ENCODE measurements around the gene TGM5. TPM values are rescaled to one million over a fixed set of nuclear protein-coding genes. Genes with fewer than 3 reads are reported as not detected.
"Not testable (repeated sequence)": the region's sequence is repeated elsewhere in the genome, so short reads cannot be mapped to it uniquely, and the experiment has no call there.

TGM5 gene
- total RNA-seq, 2 donors from 2014 or later, result 0.56 to 1.0 TPM

DNA sequence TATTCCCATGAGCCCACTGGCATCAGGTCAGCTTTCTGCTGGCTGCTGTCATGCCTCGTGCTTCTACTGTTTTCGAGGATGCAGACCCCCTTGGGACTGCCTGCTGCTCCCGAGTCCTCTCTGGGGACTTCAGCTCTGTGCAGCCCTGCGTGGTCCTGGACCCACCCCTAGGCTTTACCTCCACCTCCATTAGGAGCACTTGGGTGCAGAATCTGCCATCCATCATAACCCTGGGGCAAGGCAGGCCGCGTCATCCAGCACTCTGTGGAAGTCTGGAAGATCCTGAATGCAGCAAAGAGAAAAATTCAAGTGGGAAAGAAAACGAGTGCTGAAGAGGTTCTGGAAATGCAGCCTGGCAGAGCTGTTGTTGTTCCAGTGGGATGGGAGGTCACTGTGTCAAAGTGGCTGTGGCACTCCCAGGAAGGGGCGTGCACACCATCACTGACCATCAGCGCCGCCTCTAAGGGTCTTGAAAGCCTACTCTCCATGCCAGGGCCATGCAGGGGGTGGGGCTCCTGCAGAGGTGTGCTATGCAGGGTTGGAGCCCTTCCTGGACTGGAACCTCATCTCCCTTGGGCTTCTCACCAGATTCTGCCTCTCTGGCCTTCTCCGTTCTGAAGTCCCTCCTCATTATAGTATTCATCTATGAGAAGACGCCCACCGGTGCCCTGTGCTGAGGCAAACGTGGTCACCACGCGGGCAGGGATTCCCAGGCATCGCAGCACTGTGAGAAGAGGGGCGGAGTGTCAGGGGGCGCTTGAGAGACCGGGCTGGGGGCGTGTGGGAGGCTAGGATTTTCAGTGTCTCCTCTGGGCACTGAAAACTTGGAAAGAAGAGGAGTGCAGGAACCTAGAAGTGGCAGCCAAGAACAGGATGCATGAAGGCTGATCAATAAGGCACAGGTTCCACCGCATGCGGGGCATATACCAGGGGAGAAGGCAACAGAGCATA, 58.4 kb downstream of the TGM5 start:
- DNase-seq (ENCODE audit: low spot score), result no peak
- intact Hi-C loops (cut with DNase I), result no loop called here

DNA sequence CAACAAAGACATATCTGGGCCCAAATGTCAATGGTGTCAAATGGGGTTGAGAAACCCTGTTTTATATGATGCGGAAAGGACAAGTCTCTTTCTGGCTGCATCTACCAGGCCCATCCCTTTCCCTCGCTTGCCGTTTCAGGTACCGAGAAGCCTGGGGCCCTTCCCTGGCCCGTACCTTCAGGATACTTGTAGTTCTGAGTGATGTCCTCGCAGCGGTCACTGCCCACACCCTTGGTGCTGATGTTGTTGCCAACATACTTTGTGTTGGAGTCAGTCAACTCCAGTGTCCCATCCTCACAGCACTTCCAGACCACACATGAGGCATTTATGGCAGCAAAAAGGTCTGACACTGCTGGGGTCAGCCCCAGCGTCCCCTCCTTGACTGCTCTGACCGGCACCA, 59.7 kb downstream of the TGM5 start:
- no peak for DNase-seq (ENCODE audit: low spot score)

DNA sequence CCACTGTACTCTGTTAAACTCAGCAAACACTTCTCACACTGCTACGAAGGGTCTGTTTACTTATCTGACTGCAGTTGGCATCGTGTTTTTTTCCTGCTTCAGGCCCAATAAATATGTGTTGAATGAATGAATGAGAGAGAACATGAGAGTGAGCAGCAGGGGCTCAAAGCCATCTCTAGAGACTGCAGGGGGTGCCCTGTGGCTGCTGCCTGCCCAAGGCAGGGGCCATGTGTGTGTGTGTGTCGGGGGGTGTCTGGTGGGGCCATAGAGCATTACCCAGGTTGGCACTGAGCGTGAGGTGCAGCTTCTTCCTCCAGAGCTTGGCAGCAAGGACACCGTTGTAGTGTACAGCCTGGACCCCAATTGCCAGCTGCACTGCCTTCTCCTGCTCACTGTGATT, 60.7 kb downstream of the TGM5 start:
- intact Hi-C loops (cut with DNase I), result no loop called here
- no peak for DNase-seq (ENCODE audit: low spot score)

More for the DNA sequence above, 59.7 kb downstream of the TGM5 start:
- intact Hi-C loops (cut with DNase I), result no loop called here

DNA sequence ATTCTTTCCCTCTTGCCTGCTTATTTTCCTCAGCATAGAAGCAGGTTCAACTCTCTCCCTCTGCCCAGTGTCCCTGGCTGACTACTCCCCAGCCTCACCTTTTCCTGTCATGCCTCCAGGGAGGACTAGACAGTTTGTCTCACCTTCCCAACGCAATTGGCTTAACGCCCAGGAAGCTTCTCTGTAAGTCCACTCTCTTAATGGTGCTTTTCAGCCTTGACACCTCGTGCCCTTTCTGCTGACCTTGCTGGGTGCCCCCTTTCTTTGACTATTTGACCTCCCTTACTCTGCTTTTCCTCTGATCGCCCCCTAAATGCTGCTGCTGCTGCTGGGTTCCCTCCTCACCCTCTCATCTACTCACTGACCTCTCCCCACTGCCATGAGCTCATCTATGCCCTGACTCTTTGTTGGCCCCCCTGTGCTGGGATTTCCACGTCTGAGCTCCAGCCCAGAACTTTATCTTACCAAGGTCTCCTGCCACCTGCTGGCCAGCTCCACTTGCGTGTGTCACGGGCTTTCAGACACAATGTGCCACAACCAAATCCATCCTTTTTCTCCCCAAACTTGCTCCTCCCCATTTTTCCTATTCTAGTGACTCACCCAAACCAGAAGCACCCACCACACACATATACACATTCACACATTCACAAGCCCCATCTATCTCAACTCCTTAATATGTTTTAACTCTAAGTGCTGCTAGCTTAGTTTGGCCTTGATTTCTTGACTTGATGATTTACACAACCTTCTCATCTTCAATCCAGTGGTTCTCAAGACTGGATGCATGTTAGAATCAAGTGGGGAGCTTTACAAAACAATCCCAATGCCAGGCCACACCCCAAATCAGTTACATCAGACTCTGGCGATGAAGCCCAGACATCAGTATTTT, 62.5 kb downstream of the TGM5 start:
- peak; percentile 84 for DNase-seq (ENCODE audit: low spot score)
- intact Hi-C loops (cut with DNase I), result no loop called here

DNA sequence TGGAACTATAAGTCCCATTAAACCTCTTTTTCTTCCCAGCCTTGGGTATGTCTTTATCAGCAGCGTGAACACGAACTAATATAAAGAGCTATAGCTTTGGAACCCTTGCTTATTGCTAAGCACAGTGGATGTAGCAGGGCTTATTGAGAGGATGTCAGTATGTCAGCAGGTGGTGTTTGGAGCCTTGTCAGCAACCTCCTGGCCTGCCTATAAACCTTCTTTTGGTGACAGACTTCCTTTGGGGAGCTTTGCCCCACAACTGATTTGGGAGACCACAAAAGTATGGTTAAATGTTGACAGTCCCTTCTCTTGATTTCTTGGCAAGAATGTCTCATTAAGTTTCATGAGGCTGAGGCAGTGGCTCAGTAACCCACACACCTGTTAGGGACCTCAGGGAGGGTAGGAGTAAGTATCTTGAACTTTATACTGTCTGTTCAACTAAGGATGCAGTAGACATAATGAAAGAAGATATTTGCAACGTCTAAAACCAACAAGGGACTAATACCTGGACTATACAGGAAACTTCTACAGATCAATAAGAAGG, 66.7 kb downstream of the TGM5 start:
- DNase-seq (ENCODE audit: low spot score), result no peak
- intact Hi-C loops (cut with DNase I), result no loop called here

DNA sequence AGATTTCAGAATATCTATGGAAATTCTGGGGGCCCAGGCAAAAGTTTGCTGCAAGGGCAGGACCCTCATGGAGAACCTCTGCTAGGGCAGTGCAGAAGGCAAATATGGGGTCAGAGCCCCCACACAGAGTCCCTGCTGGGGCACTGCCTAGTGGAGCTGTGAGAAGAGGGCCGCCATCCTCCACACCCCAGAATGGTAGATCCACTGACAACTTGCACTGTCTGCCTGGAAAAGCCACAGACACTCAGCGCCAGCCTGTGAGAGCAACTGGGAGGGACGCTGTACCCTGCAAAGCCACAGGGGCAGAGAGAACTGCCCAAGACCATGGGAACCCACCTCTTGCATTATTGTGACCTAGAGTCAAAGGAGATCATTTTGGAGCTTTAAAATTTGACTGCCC, 67.7 kb downstream of the TGM5 start:
- intact Hi-C loops (cut with DNase I), result no loop called here
- peak; percentile 61 for DNase-seq (ENCODE audit: low spot score)

DNA sequence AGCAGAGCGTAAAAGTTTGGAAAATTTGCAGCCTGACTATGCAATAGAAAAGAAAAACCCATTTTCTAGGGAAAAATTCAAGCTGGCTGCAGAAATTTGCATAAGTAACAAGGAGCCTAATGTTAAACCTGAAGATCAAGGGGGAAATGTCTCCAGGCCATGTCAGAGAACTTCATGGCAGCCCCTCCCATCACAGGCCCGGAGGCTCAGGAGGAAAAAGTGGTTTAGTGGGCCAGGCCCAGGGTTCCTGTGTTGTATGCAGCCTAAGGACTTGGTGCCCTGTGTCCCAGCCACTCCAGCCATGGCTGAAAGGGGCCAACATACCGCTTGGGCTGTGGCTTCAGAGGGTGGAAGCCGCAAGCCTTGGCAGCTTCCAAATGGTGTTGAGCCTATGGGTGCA, 68.2 kb downstream of the TGM5 start:
- intact Hi-C loops (cut with DNase I); DNase-seq (ENCODE audit: low spot score): not testable (repeated sequence)

DNA sequence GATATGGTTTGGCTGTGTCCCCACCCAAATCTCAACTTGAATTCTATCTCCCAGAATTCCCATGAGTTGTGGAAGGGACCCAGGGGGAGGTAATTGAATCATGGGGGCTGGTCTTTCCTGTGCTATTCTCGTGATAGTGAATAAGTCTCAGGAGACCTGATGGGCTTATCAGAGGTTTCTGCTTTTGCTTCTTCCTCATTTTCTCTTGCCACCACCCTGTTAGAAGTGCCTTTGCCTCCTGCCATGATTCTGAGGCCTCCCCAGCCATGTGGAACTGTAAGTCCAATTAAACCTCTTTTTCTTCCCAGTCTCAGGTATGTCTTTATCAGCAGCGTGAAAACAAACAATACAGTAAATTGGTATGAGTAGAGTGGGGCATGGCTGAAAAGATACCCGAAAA, 69.0 kb downstream of the TGM5 start:
- DNase-seq (ENCODE audit: low spot score); intact Hi-C loops (cut with DNase I): not testable (repeated sequence)

DNA sequence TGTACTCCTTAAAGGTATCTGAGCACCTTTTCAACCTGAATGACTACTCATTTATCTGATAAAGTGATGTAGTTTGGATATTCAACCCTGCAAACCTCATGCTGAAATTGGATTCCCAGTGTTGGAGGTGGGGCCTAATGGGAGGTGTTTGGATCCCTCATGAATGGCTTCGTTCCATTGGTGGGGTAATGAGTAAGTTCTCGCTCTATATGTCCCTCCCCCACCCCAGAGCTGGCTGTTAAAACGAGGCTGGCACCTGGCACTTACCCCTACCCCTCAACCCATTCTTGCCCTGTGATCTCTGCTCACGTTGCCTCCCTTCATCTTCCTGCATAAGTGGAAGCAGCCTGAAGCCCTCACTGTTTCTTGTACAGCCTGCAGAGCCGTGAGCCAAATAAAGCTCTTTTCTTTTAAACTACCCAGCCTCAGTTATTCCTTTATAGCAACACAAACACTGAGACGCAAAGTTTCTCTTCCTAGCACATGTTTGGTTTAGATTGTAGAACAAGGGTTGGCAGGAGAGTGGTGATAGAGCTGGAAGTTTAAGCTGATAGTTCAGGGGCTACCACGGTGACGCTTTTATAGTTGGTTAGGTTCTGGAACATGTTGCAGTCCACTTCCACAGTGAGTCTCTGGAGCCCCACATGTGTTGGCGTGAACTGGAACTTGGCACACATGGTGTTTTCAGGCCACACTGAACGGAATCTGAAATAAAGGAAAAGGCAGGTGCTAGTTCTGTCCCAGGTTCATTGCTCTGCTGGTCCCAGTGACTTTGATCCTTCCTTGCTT, 69.8 kb downstream of the TGM5 start:
- peak; percentile 34 for DNase-seq (ENCODE audit: low spot score)
- intact Hi-C loops (cut with DNase I), result no loop called here

DNA sequence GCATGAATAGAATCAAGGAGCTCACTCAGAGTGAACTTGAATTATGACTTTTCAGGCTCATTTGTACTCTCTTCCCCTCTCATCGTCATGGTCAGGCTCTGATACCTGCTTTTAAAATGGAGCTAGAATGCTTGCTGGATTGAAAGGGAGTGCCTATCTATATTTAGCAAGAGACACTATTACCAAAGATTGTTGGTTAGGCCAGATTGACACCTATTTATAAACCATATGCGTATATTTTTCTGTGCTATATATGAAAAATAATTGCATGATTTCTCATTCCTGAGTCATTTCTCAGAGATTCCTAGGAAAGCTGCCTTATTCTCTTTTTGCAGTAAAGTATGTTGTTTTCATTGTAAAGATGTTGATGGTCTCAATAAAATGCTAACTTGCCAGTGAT, 71.9 kb downstream of the TGM5 start:
- intact Hi-C loops (cut with DNase I), result no loop called here

DNA sequence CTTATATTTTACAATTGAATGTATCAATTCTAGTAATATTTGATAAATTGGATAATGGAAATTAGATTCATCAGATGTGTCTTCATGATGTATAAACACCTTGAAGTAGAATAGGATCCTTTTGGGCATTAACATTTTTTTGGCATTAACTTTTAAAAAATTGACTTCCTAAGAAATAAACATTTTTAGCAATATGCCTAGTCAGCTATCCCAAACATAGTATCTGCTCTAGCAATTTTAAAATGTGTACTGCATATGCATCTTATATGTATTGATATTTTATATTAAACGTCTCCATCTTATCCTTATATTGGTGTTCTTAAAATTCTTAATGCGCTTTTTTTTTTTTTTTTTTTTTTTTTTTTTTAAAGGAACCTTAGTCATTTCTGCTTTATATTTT, 73.0 kb downstream of the TGM5 start:
- intact Hi-C loops (cut with DNase I), result no loop called here
- DNase-seq (ENCODE audit: low spot score), result no peak

More for the DNA sequence above, 71.9 kb downstream of the TGM5 start:
- no peak for DNase-seq (ENCODE audit: low spot score)

DNA sequence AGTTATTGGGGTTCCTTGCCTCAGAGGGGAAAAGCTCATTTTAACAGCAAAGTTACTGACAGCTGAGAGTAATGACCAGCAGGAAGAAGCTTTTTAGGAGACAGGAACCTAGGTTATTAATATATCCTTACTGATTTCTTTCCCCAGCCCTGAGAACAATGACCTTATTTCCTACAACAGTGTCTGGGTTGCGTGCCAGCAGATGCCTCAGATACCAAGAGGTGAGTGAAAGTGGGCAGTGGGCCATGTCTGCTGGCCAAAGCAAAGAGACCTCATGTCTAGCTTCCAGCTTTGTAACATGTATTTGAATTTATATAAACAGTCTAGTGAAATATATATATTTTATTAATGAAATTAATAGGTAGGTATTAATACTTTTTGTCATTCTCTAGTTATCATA, 76.5 kb downstream of the TGM5 start:
- intact Hi-C loops (cut with DNase I), result no loop called here
- DNase-seq (ENCODE audit: low spot score), result no peak

DNA sequence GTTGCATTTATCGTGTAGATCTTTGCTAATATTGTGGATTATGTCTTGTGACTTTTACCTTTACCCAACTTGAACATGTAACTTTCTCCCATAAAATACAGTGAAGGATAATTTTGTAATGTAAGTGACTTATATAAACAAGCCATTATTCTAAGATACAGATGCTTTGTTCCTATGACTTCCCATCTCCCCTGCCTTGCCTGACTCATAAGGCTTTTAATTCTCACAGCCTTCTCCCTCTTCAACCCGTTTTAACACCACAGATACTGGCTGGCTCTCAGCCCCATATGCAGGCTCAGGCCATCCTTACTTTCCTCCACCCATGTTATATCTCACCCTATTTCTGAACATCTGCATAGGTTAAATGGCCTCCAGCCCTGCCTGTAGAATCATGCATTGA, 77.4 kb downstream of the TGM5 start:
- intact Hi-C loops (cut with DNase I), result no loop called here
- no peak for DNase-seq (ENCODE audit: low spot score)

DNA sequence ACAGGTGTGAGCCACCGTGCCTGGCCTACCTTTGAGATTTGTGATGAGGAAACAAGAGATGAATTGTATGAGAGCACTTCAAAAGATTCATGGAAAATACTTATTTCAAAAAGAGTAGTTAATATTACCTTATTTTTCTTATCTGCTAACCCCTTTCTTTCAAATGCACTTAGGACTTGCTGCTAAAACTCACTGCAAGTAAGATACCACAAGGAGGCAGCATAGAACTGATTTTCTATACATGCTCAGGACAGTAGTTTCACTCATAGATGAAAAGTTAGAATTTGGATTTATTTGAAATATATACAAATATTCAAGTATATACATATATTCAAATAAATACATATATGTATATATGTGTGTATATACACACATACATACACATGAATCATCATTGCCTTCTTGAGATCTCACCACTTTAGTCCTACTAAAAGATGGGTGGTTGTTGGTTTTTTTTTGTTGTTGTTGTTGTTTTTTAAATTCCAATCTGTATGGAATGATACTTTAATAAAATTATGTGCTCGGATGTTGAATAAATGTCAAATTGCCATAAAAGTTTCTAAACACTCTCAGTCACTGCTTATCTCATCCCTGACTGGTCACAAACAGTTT, 79.1 kb downstream of the TGM5 start:
- DNase-seq (ENCODE audit: low spot score), result no peak
- intact Hi-C loops (cut with DNase I), result no loop called here

DNA sequence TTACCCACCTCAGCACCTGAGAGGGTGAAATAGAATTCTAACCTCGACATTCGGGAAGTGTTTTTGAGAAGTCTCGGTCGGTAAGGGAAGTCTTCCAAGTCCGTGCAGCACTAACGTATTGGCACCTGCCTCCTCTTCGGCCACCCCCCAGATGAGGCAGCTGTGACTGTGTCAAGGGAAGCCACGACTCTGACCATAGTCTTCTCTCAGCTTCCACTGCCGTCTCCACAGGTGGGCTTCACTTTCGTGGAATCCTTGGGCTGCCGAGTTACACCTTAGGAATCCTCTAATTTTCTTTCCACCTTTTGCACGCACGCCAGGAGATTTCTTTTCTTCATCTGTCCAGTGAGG, 80.8 kb downstream of the TGM5 start:
- intact Hi-C loops (cut with DNase I), result no loop called here

DNA sequence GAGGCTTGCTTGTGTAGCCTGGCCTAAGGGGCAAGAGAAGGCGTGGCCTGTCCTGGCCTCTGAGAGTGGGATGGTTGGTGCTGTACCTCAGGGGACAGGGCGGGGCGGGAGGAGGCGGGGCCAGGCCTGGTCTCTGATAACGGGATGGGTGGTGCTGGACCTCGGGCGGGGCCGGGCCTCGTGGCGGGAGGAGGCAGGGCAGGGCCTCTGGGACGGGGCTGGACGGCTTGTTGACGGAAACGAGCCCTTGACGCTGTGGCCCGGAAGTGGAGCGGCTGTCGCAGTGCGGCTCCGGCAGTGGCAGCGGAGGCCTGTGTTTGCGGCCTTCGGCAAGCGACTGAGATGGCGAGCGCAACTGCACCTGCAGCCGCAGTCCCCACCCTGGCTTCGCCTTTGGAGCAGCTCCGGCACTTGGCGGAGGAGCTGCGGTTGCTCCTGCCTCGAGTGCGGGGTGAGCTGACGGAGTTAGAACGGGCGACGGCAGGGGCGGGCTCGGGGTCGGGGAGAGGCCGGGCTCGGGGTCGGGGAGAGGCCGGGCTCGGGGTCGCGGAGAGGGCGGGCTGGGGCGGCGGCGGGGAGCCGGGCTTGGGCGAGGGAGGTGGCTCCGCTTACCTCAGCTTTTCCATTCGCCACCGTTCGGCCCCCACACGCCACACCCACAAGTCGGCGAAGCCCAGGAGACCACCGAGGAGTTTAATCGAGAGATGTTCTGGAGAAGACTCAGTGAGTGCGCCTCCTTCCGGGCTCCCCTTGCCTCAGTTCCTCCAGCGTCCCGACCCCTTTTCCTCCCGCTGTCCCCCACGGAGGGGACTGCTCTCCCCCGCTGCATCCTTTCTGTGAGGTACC, 81.3 kb downstream of the TGM5 start, which contains the start of gene CCNDBP1:
Gene CCNDBP1, plus strand, starts transcription at position 247 of the 846 bp plus-strand sequence. Its CDS starts 96 bp downstream, at position 343.
- intact Hi-C loops (cut with DNase I), result no loop called here

More for the DNA sequence above, 80.8 kb downstream of the TGM5 start:
- no peak for DNase-seq (ENCODE audit: low spot score)

DNA sequence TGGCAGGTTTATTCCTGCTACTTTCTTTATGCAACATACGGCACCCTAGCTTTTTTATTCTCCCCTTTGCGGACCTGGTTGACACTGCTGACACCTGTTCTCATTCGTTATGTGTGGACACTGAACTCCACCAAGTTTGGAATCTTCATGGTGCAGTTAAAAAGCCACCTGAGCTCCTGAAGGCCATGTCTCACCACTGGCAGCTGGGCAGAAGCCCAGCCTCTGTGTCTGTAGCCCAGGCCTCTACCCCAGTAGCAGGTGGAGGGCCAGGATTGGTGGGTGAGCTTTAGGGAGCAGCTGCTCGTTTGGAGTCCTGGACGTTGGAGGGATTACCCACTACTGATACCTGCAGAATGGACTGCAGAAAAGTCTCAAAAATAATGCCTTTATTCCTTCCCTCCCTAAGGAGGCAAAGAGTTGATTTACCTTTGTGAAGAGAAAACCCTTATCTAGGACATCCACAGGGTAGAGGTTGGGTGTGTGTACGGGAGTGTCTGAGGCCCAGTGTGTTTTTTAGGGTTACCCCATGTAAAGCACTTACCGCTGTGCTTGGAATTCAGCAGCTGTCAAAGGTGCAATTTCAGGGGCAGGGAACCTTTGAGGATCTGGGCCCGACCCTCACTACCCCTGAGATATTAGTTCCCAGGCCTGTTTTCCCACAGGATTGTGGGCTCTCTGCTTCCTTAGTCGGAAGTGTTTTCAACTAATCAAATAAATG, 82.2 kb downstream of the TGM5 start:
- intact Hi-C loops (cut with DNase I), result no loop called here
- no peak for DNase-seq (ENCODE audit: low spot score)

More for the DNA sequence above, 81.3 kb downstream of the TGM5 start, which contains the start of gene CCNDBP1:
- DNase-seq (ENCODE audit: low spot score), result peak; percentile 99

Data from posterior vena cava (tissue), 2 donors.